Measurements from ENCODE around the gene HHLA2.

The HHLA2 gene

GRCh38 chr3:108338901-108339545 is 42.7 kb downstream of the HHLA2 start:
- H3K27me3 ChIP-seq (ENCODE audit: low read depth): no peaks in the 10 kb centered on the region
- no peak overlapping the region for H3K4me3 ChIP-seq
- H3K4me1 ChIP-seq: no peaks in the 10 kb centered on the region
- H3K36me3 ChIP-seq (replicated peaks): no peaks in the 10 kb centered on the region
- in situ Hi-C loops (cut with MboI; ENCODE audit: low sequenced_read_pairs): no loop called here
- no peak for DNase-seq (ENCODE audit: low spot score in 2 of 2)
- H3K9me3 ChIP-seq: no peaks in the 10 kb centered on the region

GRCh38 chr3:108341911-108342310 is 45.6 kb downstream of the HHLA2 start:
- in situ Hi-C loops (cut with MboI; ENCODE audit: low sequenced_read_pairs): no loop called here
- H3K9me3 ChIP-seq: no peaks in the 10 kb centered on the region
- H3K27me3 ChIP-seq (ENCODE audit: low read depth): no peaks in the 10 kb centered on the region
- no peaks in the 10 kb centered on the region for H3K36me3 ChIP-seq (replicated peaks)
- no peak for DNase-seq (ENCODE audit: low spot score in 2 of 2)
- H3K4me3 ChIP-seq: no peak overlapping the region
- no peaks in the 10 kb centered on the region for H3K4me1 ChIP-seq

- no peaks in the 10 kb centered on the region for H3K9me3 ChIP-seq
These were observed 46.6 kb downstream of the HHLA2 start for GRCh38 chr3:108342837-108343486.

GRCh38 chr3:108343491-108343890 is 47.1 kb downstream of the HHLA2 start:
- in situ Hi-C loops (cut with MboI; ENCODE audit: low sequenced_read_pairs): no loop called here

More at GRCh38 chr3:108342837-108343486, 46.6 kb downstream of the HHLA2 start:
- DNase-seq (ENCODE audit: low spot score in 2 of 2): no peak
- Histone ChIP-seq H3K4me1 (no peaks in the 10 kb centered on the region), H3K36me3 (replicated peaks) (no peaks in the 10 kb centered on the region), H3K27me3 (ENCODE audit: low read depth) (no peaks in the 10 kb centered on the region), H3K4me3 (no peak overlapping the region)
- in situ Hi-C loops (cut with MboI; ENCODE audit: low sequenced_read_pairs): no loop called here

DNA sequence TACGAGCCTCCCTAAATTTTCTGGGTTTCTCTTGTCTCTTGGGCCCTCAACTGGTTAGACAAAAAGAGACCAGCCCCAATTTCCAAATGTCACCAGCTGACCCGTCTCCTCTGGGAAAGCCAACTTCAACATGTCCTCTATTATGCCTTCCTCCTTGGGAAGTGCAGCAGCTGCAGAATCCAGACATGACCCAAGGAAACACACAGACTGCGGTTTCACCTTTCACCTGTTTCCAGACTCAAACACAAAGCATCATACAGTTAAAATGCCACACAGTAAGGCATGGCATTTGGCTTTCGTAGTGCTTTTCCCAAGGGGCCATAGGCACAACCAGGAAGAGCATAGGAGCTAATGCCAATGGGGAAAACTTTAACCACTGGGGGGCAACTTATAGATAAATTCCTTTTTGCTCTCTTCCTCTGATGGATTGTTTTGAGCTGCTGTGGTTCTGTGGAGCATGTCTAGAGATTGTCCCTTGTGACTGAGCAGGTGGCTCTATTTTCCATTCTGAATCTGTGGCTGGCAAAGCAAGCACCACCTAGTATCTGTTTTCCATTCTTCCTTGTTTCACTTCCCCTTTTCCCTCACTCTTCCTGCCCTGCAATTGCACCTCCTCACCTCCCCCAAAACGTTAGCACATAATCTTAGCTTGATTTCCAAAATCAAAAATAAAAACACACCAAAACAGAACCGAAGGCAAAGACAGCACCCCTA is 49.3 kb downstream of the HHLA2 start:
- no peaks in the 10 kb centered on the region for H3K9me3 ChIP-seq
- in situ Hi-C loops (cut with MboI; ENCODE audit: low sequenced_read_pairs): no loop called here
- DNase-seq (ENCODE audit: low spot score in 2 of 2): no peak
- no peaks in the 10 kb centered on the region for H3K27me3 ChIP-seq (ENCODE audit: low read depth)
- H3K4me1 ChIP-seq: no peaks in the 10 kb centered on the region
- no peak overlapping the region for H3K4me3 ChIP-seq
- no peaks in the 10 kb centered on the region for H3K36me3 ChIP-seq (replicated peaks)

More at GRCh38 chr3:108343491-108343890, 47.1 kb downstream of the HHLA2 start:
- H3K4me1 ChIP-seq: no peaks in the 10 kb centered on the region
- no peaks in the 10 kb centered on the region for H3K36me3 ChIP-seq (replicated peaks)
- H3K9me3 ChIP-seq: no peaks in the 10 kb centered on the region
- no peaks in the 10 kb centered on the region for H3K27me3 ChIP-seq (ENCODE audit: low read depth)
- DNase-seq (ENCODE audit: low spot score in 2 of 2): no peak
- no peak overlapping the region for H3K4me3 ChIP-seq

DNA sequence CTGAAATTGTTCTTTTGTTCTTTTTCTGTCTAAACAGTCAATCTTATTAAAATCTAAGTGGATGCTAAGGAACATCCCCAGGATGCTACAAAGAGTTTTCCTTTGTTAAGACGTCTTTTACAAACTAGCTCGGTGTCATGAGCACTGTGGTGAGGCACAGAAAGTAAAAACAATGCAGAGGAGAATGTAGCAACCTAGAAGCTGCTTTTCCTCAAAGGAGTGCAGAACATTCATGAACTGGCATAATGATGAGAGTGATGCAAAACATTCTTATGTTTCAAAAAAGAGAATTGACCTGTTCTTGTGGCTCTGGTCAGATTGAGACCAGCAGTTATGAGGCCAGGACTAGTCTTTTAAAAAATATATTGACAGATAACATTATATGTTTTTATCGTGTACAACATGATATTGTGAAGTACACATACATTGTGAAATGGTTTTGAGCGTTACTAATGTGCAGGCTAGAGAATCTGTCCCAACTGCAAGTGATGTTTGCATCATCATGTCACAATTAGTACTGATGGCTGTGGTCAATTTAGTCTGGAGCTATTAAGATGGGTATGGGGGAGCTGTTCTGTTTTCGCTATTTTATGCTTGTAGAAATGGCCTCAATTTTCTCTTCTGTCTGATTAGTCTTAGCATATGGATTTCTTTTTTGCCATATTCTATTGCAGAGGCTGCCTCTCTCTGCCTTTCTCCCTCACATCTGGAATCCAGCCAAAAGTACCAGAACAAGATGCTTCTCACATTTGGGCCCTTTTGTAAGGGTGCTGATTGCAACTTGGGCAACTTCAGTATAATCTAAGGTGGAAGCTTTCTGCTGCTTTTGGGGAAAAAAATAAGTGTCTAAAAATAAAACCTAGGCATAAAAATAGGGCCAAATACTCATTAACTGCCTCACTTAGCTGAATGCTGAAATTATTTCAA is 50.2 kb downstream of the HHLA2 start:
- Histone ChIP-seq H3K9me3 (no peaks in the 10 kb centered on the region), H3K27me3 (ENCODE audit: low read depth) (no peaks in the 10 kb centered on the region), H3K4me1 (no peaks in the 10 kb centered on the region), H3K4me3 (no peak overlapping the region), H3K36me3 (replicated peaks) (no peaks in the 10 kb centered on the region)
- in situ Hi-C loops (cut with MboI; ENCODE audit: low sequenced_read_pairs): no loop called here
- DNase-seq (ENCODE audit: low spot score in 2 of 2): no peak

DNA sequence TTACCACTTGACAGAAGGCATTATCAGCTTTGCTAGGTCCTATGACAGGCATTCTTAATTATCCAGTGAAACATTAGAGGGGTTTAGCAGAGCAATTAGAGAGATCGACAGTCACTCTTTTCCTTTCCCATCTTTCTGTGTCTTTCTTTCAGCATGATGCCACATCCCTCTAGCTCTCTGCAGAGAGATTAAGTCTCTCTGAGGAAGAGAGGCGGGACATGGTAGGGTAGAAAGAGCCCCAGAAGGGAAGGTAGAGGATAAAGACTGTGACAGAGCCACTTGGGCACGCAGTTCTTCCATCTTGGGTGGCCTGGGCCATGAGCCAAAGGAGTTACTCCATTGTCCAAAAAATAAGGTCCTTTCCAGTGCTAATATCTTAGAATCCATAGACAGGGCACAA is 55.8 kb downstream of the HHLA2 start:
- Histone ChIP-seq H3K27me3 (ENCODE audit: low read depth) (no peaks in the 10 kb centered on the region; the same call in 1 of the 2 replicates), H3K36me3 (replicated peaks) (no peaks in the 10 kb centered on the region), H3K9me3 (no peaks in the 10 kb centered on the region), H3K4me1 (no peaks in the 10 kb centered on the region), H3K4me3 (no peak overlapping the region)
- no peak for DNase-seq (ENCODE audit: low spot score in 2 of 2)
- in situ Hi-C loops (cut with MboI; ENCODE audit: low sequenced_read_pairs): no loop called here

- H3K4me1 ChIP-seq: no peaks in the 10 kb centered on the region
- DNase-seq (ENCODE audit: low spot score in 2 of 2): no peak
- in situ Hi-C loops (cut with MboI; ENCODE audit: low sequenced_read_pairs): no loop called here
These were observed 58.2 kb downstream of the HHLA2 start for GRCh38 chr3:108354562-108354961.

DNA sequence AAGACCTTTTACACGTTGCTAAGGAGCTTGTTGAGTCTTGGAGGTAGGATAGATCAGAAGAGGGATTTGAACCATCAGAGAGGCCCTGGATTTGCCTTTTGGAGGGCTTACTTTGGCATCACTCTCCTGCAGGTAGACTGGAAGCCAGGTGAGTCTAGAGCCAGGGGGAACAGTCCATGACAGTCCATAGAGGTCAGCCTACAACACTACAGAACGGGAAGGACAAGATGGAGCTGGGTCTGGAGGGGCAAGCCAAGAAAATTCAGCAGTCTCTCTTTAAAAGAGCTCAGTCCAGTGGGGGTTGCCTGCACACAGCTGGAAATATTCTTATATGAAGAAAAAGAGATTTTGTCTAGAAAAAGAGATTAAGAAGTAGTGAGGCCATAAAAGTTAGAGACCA is 60.7 kb downstream of the HHLA2 start:
- no peaks in the 10 kb centered on the region; the same call in 1 of the 2 replicates for H3K27me3 ChIP-seq (ENCODE audit: low read depth)
- no peak for DNase-seq (ENCODE audit: low spot score in 2 of 2)
- no peaks in the 10 kb centered on the region for H3K36me3 ChIP-seq (replicated peaks)
- no peaks in the 10 kb centered on the region for H3K4me1 ChIP-seq
- in situ Hi-C loops (cut with MboI; ENCODE audit: low sequenced_read_pairs): no loop called here
- H3K4me3 ChIP-seq: no peak overlapping the region
- H3K9me3 ChIP-seq: no peaks in the 10 kb centered on the region

More at GRCh38 chr3:108354562-108354961, 58.2 kb downstream of the HHLA2 start:
- Histone ChIP-seq H3K27me3 (ENCODE audit: low read depth) (no peaks in the 10 kb centered on the region; the same call in 1 of the 2 replicates), H3K9me3 (no peaks in the 10 kb centered on the region), H3K4me3 (no peak overlapping the region), H3K36me3 (replicated peaks) (no peaks in the 10 kb centered on the region)

DNA sequence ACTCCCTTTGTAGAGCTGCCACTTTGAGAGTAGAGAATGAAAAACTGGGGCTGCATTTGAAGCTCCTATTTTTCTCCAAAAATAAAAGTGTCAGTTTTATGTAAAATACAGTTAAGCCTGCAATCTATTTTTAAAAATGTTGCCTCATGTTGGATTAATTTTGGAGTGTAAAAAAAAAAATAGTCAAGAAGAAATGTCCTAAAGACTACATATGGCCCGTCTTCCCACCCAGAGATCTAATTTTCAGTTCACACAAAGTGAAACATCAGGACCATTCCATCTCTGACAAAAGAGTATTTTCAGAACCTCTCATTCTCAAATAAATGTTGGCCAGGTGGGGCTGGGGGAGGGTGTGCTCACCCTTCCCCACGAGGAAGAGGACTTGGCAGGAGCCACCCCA is 62.7 kb downstream of the HHLA2 start:
- in situ Hi-C loops (cut with MboI; ENCODE audit: low sequenced_read_pairs): no loop called here
- Histone ChIP-seq H3K36me3 (replicated peaks) (no peaks in the 10 kb centered on the region), H3K4me1 (no peaks in the 10 kb centered on the region), H3K27me3 (ENCODE audit: low read depth) (no peaks in the 10 kb centered on the region; the same call in 1 of the 2 replicates), H3K9me3 (no peaks in the 10 kb centered on the region), H3K4me3 (no peak overlapping the region)
- no peak for DNase-seq (ENCODE audit: low spot score in 2 of 2)

GRCh38 chr3:108376026-108376425 is 79.7 kb downstream of the HHLA2 start:
- no peak for DNase-seq (ENCODE audit: low spot score in 2 of 2)
- H3K4me1 ChIP-seq: no peaks in the 10 kb centered on the region
- H3K4me3 ChIP-seq: no peak overlapping the region
- H3K9me3 ChIP-seq: no peaks in the 10 kb centered on the region
- H3K36me3 ChIP-seq (replicated peaks): no peaks in the 10 kb centered on the region
- no peaks in the 10 kb centered on the region for H3K27me3 ChIP-seq (ENCODE audit: low read depth)
- in situ Hi-C loops (cut with MboI; ENCODE audit: low sequenced_read_pairs): no loop called here

DNA sequence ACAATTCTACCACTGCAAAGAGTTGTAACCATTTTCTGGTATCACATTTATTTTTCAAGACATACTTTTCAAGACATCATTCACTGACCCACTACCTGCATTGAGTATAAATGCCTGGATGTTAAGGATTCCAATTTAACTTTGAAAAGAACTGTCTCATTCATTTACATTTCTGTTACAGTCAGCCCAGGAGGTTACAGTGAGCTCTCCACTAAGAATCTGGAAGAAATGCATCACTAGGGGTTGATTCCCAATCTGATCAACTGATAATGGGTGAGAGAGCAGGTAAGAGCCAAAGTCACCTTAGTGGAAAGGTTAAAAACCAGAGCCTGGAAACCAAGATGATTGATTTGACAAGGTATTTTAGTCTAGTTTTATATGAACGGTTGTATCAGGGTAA is 81.0 kb downstream of the HHLA2 start:
- Histone ChIP-seq H3K27me3 (ENCODE audit: low read depth) (no peaks in the 10 kb centered on the region), H3K36me3 (replicated peaks) (no peaks in the 10 kb centered on the region), H3K9me3 (no peaks in the 10 kb centered on the region), H3K4me1 (no peaks in the 10 kb centered on the region), H3K4me3 (no peak overlapping the region)
- no peak for DNase-seq (ENCODE audit: low spot score in 2 of 2)
- in situ Hi-C loops (cut with MboI; ENCODE audit: low sequenced_read_pairs): no loop called here

GRCh38 chr3:108378153-108378951 is 82.0 kb downstream of the HHLA2 start:
- H3K9me3 ChIP-seq: no peaks in the 10 kb centered on the region
- no peaks in the 10 kb centered on the region for H3K4me1 ChIP-seq
- DNase-seq (ENCODE audit: low spot score in 2 of 2): no peak
- no peak overlapping the region for H3K4me3 ChIP-seq
- no peaks in the 10 kb centered on the region for H3K36me3 ChIP-seq (replicated peaks)
- no peaks in the 10 kb centered on the region for H3K27me3 ChIP-seq (ENCODE audit: low read depth)
- in situ Hi-C loops (cut with MboI; ENCODE audit: low sequenced_read_pairs): no loop called here
